MM.1S (cell line): ENCODE measurements around the gene EEF2K.

Experiments used
- DNase-seq: peaks from one replicate; pipeline ENCODE4 v3.0.0-alpha.2; 2015
- H2AFZ ChIP-seq: fragments of 300-600 bp; sonication (generic); 2 replicates; pipeline ENCODE4 v1.6.0; 2016; ENCODE audit warnings: antibody characterized with exemption, low read length
- H3F3A ChIP-seq: fragments of 300-600 bp; sonication (generic); 2 replicates; pipeline ENCODE4 v1.6.1; 2016; ENCODE audit warnings: mild to moderate bottlenecking, antibody characterized with exemption, low read length, moderate library complexity, mixed read lengths; ENCODE audit not compliant: insufficient read depth
- H3K27ac ChIP-seq: fragments of 300-600 bp; sonication (generic); 2 replicates; pipeline ENCODE4 v1.5.1; 2016; ENCODE audit warnings: mild to moderate bottlenecking, low read length
- H3K27me3 ChIP-seq: fragments of 300-600 bp; sonication (generic); replicated peaks from 2 replicates; pipeline ENCODE4 v1.6.0; 2016; ENCODE audit warnings: low read length; ENCODE audit not compliant: insufficient read depth
- H3K36me3 ChIP-seq: fragments of 300-600 bp; sonication (generic); replicated peaks from 2 replicates; pipeline ENCODE4 v1.6.1; 2016; ENCODE audit warnings: mild to moderate bottlenecking, low read length, mixed read lengths; ENCODE audit not compliant: insufficient read depth
- H3K4me1 ChIP-seq: fragments of 300-600 bp; sonication (generic); 2 replicates; pipeline ENCODE4 v1.6.1; 2016; ENCODE audit warnings: low read length, mixed read lengths
- H3K4me2 ChIP-seq: fragments of 300-600 bp; sonication (generic); 2 replicates; pipeline ENCODE4 v1.6.0; 2016; ENCODE audit warnings: low read depth, low read length
- H3K4me3 ChIP-seq: fragments of 300-600 bp; sonication (generic); 2 replicates; pipeline ENCODE4 v1.5.1; 2016; ENCODE audit warnings: low read length, mixed read lengths
- H3K79me2 ChIP-seq: fragments of 300-600 bp; sonication (generic); 2 replicates; pipeline ENCODE4 v1.6.1; 2016; ENCODE audit warnings: mixed run types, low read length, mixed read lengths
- H3K9ac ChIP-seq: fragments of 300-600 bp; sonication (generic); 2 replicates; pipeline ENCODE4 v1.6.1; 2016; ENCODE audit warnings: low read length, mixed read lengths
- H3K9me2 ChIP-seq: fragments of 300-600 bp; sonication (generic); replicated peaks from 2 replicates; pipeline ENCODE4 v1.6.1; 2016; ENCODE audit warnings: mild to moderate bottlenecking, low read length, mixed read lengths; ENCODE audit not compliant: insufficient read depth
- H3K9me3 ChIP-seq: fragments of 300-600 bp; sonication (generic); replicated peaks from 2 replicates; pipeline ENCODE4 v1.6.1; 2016; ENCODE audit warnings: mild to moderate bottlenecking, low read length, mixed read lengths; ENCODE audit not compliant: insufficient read depth
- H4K20me1 ChIP-seq: fragments of 300-600 bp; sonication (generic); 2 replicates; pipeline ENCODE4 v1.6.1; 2016; ENCODE audit warnings: mild to moderate bottlenecking, low read length, moderate library complexity, mixed read lengths; ENCODE audit not compliant: insufficient read depth
- EZH2 ChIP-seq: fragments of 300-600 bp; sonication (generic); optimal IDR thresholded peaks from 2 replicates; pipeline ENCODE3; 2017; ENCODE audit warnings: low read depth, mild to moderate bottlenecking, antibody characterized with exemption, low read length, mixed read lengths
- EZH2phosphoT487 ChIP-seq: fragments of 300-600 bp; sonication (generic); IDR thresholded peaks from 2 replicates; pipeline ENCODE4 v1.6.1; 2018; ENCODE audit warnings: antibody characterized with exemption, low read length
- TF ChIP-seq, protein P1 (sequence below): fragments of 300-600 bp; sonication (generic); IDR thresholded peaks from 2 replicates; pipeline ENCODE4 v1.5.1; 2016; ENCODE audit warnings: antibody characterized with exemption, low read length, mixed read lengths

EEF2K gene

DNA sequence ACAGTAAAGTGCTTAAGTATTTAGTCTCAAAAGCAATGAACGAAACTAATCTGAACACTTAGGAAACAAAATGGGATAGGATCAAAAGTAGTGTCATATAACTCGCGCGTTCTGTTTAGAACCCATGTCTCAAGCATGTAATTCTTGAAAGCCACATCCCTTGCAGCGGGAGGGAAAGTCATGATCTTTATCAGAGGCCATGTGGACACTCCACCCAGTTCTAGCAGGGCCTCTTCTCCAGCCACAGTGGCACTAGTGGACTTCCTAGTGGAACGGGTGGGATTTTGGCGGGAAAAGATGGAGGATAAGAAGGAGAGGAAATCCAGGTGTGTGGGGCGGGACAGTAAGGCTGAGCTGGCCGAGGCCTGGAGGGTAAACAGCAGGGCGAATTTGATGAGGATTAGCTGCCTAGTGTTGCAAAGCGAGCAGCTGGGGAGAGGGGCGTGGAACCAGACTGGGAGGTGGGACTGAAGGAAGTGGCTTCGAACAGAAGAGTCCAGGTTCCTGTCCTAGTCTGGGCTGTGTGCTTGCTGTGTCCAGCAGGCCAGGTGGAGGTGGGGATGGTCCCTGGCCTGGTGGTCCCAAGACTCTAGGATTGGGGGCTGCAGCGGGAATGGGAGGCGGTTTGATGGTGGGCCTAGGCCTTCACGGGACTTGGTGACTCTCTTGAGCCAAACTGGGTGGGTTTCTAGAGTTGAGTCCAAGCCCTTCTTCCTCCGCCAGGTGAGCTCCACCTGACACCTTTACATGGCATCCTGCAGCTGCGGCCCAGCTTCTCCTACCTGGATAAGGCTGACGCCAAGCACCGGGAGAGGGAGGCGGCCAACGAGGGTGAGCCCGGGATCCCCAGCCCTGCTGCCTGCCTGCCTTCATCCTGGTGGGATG, 107.1 kb downstream of the EEF2K start:
- H3K9ac ChIP-seq: no peak overlapping the region
- no peak overlapping the region for H3K4me3 ChIP-seq
- H3K4me1 ChIP-seq: no peaks in the 10 kb centered on the region
- H3K27me3 ChIP-seq: no peaks in the 10 kb centered on the region
- TF ChIP-seq EZH2: no peak
- TF ChIP-seq, protein P1, sequence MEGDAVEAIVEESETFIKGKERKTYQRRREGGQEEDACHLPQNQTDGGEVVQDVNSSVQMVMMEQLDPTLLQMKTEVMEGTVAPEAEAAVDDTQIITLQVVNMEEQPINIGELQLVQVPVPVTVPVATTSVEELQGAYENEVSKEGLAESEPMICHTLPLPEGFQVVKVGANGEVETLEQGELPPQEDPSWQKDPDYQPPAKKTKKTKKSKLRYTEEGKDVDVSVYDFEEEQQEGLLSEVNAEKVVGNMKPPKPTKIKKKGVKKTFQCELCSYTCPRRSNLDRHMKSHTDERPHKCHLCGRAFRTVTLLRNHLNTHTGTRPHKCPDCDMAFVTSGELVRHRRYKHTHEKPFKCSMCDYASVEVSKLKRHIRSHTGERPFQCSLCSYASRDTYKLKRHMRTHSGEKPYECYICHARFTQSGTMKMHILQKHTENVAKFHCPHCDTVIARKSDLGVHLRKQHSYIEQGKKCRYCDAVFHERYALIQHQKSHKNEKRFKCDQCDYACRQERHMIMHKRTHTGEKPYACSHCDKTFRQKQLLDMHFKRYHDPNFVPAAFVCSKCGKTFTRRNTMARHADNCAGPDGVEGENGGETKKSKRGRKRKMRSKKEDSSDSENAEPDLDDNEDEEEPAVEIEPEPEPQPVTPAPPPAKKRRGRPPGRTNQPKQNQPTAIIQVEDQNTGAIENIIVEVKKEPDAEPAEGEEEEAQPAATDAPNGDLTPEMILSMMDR: no peak
- TF ChIP-seq EZH2phosphoT487: no peak
- no peak overlapping the region for H3K4me2 ChIP-seq
- no peaks in the 10 kb centered on the region for H4K20me1 ChIP-seq
- peaks cover 6% of the 10 kb centered on the region; the same call in 1 of the 2 replicates for H3K36me3 ChIP-seq
- H3K27ac ChIP-seq: no peak overlapping the region
- no peaks in the 10 kb centered on the region for H3F3A ChIP-seq
- H2AFZ ChIP-seq: no peak overlapping the region
- H3K9me3 ChIP-seq: no peaks in the 10 kb centered on the region
- no peaks in the 10 kb centered on the region for H3K9me2 ChIP-seq
- H3K79me2 ChIP-seq: peaks cover 9% of the 10 kb centered on the region; the same call in 1 of the 2 replicates
- DNase-seq: no peak

DNA sequence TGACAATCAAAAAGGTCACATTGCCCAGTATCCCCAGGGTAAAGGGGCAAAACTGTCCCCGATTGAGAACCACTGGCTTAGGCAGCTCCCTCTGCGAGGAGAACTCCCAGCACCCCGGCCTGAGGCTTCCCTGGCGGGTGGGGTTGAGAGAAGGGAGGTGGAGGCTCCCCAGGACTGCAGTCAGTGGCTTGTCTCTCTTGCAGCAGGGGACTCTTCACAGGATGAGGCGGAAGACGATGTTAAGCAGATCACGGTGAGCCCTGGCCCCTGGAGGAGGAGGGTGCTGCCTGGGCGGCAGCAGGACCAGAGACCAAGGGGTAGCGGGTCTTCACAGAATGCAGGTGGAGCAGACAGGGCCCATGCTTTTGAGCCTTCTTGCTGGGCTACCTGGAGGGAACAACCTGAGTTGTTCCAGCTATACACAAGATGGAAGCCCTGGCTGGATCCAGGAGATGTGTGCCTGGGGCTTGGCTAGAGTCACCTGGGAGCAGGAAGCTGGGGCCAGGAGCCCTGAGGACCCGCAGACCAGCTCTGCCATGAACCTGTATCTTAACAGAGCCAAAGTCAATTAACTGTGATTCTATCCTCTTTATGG, 107.9 kb downstream of the EEF2K start:
- Histone ChIP-seq H3K4me2 (no peak overlapping the region), H3K9me3 (no peaks in the 10 kb centered on the region), H3K27me3 (no peaks in the 10 kb centered on the region), H3K4me3 (no peak overlapping the region), H3K36me3 (peaks cover 6% of the 10 kb centered on the region; the same call in 1 of the 2 replicates), H4K20me1 (no peaks in the 10 kb centered on the region), H3K4me1 (no peaks in the 10 kb centered on the region), H3K9ac (no peak overlapping the region), H3K9me2 (no peaks in the 10 kb centered on the region), H2AFZ (no peak overlapping the region), H3F3A (no peaks in the 10 kb centered on the region), H3K27ac (no peak overlapping the region), H3K79me2 (peaks cover 8% of the 10 kb centered on the region; the same call in 1 of the 2 replicates)
- no peak for DNase-seq
- TF ChIP-seq, protein P1: no peak

DNA sequence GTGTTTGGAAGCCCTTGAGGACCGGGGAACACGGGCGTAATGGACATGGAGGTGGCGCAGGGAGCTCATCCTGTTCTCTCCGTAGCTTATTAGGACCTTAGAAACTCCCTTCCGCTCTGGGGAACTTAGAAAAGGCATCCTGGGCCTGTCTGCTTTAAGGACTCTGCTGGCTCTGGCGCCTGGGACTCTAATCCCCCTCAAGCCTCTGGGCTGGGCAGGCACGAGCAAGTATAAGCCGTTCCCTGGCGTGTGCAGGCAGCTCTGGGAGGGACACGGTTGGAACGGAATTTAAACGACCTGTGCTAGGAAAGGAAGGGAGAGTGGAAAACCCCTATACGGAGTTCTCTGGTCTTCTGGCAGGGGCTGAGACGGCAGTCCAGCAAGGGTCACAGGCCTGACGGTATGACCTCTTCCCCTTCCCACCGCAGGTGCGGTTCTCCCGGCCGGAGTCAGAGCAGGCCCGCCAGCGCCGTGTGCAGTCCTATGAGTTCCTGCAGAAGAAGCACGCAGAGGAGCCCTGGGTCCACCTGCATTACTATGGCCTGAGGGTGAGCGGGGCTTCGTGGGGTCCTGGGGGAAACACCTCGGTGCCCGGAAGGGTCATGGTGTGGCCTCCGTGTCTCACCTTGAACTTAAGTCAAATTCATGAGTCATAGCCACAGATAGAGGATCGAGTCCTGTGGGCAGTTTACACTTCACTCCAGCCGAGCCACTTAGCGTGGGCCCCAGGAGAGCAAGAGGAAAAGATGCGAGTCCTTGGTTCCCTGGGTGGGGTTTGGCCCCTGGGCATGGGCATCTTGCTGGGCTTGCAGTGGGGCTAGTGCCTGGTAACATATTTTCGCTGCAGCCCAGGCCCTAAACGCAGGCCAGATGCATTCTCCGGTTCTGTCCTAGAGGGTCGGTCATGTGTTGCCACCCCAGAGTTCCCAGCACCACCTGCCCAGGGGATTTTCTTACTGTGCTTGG, 108.9 kb downstream of the EEF2K start:
- no peak overlapping the region for H3K27ac ChIP-seq
- H3K27me3 ChIP-seq: no peaks in the 10 kb centered on the region
- H2AFZ ChIP-seq: no peak overlapping the region
- no peaks in the 10 kb centered on the region for H3K9me3 ChIP-seq
- no peaks in the 10 kb centered on the region for H3K4me1 ChIP-seq
- H3K9me2 ChIP-seq: no peaks in the 10 kb centered on the region
- TF ChIP-seq EZH2 (no peak), EZH2phosphoT487 (no peak)
- TF ChIP-seq, protein P1: no peak
- no peak overlapping the region for H3K4me3 ChIP-seq
- H3K4me2 ChIP-seq: no peak overlapping the region
- no peak for DNase-seq
- H3K79me2 ChIP-seq: peaks cover 6% of the 10 kb centered on the region; the same call in 1 of the 2 replicates
- H3K36me3 ChIP-seq: peaks cover 6% of the 10 kb centered on the region; the same call in 1 of the 2 replicates
- no peaks in the 10 kb centered on the region for H4K20me1 ChIP-seq
- no peak overlapping the region for H3K9ac ChIP-seq
- H3F3A ChIP-seq: no peaks in the 10 kb centered on the region
